ENCODE results near the gene CBX3. TPM values are rescaled to one million over a fixed set of nuclear protein-coding genes. Genes with fewer than 3 reads are reported as not detected.
"Not testable (repeated sequence)": the region's sequence is repeated elsewhere in the genome, so short reads cannot be mapped to it uniquely, and the experiment has no call there.

The CBX3 gene
- total RNA-seq, 2 donors from 2014 or later = 213 to 219 TPM

DNA sequence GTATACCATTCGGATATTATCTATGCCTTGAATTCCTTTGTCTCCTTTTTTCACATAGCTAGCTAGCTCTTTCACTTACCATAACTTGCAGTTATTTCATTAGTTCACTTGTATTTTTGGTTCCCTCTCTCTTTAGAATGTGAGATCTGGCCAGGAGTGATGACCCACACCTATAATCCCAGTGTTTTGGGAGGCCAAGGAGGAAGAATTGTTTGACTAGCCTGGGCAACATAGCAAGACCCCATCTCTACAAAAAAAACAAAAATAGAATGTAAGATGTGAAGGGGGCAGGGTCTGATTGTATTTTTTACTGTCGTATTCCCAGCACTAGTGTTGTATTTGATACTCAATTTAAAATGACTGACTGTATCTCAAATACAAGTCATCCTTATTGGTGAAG lies 29.9 kb upstream of the CBX3 start:
- H3K4me3 ChIP-seq (ENCODE audit: low read length) = no peak overlapping the region
- no peak for DNase-seq
- H3K4me3 Mint-ChIP-seq = no peak overlapping the region
- no peak overlapping the region for H3K27ac Mint-ChIP-seq
- H3K9me3 ChIP-seq (ENCODE audit: control insufficient read depth, low read length) = peaks cover 23% of the 10 kb centered on the region
- H3K36me3 ChIP-seq (ENCODE audit: control insufficient read depth, insufficient read depth, low read length) = peaks cover 12% of the 10 kb centered on the region
- TF ChIP-seq, protein P1, sequence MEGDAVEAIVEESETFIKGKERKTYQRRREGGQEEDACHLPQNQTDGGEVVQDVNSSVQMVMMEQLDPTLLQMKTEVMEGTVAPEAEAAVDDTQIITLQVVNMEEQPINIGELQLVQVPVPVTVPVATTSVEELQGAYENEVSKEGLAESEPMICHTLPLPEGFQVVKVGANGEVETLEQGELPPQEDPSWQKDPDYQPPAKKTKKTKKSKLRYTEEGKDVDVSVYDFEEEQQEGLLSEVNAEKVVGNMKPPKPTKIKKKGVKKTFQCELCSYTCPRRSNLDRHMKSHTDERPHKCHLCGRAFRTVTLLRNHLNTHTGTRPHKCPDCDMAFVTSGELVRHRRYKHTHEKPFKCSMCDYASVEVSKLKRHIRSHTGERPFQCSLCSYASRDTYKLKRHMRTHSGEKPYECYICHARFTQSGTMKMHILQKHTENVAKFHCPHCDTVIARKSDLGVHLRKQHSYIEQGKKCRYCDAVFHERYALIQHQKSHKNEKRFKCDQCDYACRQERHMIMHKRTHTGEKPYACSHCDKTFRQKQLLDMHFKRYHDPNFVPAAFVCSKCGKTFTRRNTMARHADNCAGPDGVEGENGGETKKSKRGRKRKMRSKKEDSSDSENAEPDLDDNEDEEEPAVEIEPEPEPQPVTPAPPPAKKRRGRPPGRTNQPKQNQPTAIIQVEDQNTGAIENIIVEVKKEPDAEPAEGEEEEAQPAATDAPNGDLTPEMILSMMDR (conservative IDR thresholded peaks at IDR 0.05) = no peak
- H3K27me3 Mint-ChIP-seq (ENCODE audit: insufficient read depth) = no peaks in the 10 kb centered on the region
- peaks cover 31% of the 10 kb centered on the region for H3K9me3 Mint-ChIP-seq
- no peak overlapping the region for H3K27ac ChIP-seq (ENCODE audit: low read depth, low read length)
- peaks cover 34% of the 10 kb centered on the region for H3K36me3 Mint-ChIP-seq (ENCODE audit: low read depth)
- H3K9ac ChIP-seq (ENCODE audit: extremely low read depth, low read length, poor library complexity, severe bottlenecking) = no peak overlapping the region
- WGBS, 2 experiments (ENCODE audit: insufficient coverage in 1 of 2, insufficient read length in 1 of 2) = 98% methylated on average over 2 of the region's 2 CpGs; no CpG with 5 or more reads in 1 of the 2 experiments
- peaks cover 16% of the 10 kb centered on the region for H3K4me1 Mint-ChIP-seq
- H3K4me1 ChIP-seq (ENCODE audit: control insufficient read depth, insufficient read depth, low read length) = no peaks in the 10 kb centered on the region
- no peaks in the 10 kb centered on the region for H3K27me3 ChIP-seq (ENCODE audit: control insufficient read depth, insufficient read depth, low read length, poor library complexity, severe bottlenecking)

DNA sequence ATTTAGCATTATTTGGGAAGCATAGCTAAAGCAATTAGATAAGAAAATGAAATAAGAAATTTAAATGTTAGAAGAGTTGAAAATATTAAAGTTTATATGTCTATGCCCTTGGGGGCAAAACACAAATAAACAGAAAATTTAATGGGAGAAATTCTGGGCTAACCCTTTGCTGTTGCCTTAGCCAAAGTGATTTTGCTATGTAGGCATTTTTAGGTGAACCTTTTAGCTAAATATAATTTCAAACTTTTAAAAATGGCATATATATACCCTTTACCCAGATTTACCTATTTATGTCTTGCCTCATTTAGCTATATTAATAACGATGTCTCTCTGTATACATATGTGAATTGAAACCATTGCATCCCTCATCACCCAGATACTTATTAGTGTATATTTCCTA lies 29.5 kb upstream of the CBX3 start:
- 100% methylated on average over 1 of the region's 1 CpG; no CpG with 5 or more reads in 1 of the 2 experiments for WGBS, 2 experiments (ENCODE audit: insufficient coverage in 1 of 2, insufficient read length in 1 of 2)
- no peak for DNase-seq
- Mint-ChIP-seq H3K4me3 (no peak overlapping the region), H3K4me1 (peaks cover 12% of the 10 kb centered on the region), H3K36me3 (ENCODE audit: low read depth) (peaks cover 35% of the 10 kb centered on the region), H3K27ac (no peak overlapping the region), H3K27me3 (ENCODE audit: insufficient read depth) (no peaks in the 10 kb centered on the region), H3K9me3 (peaks cover 32% of the 10 kb centered on the region)
- peaks cover 23% of the 10 kb centered on the region for H3K9me3 ChIP-seq (ENCODE audit: control insufficient read depth, low read length)
- no peak overlapping the region for H3K27ac ChIP-seq (ENCODE audit: low read depth, low read length)
- no peak overlapping the region for H3K4me3 ChIP-seq (ENCODE audit: low read length)
- H3K4me1 ChIP-seq (ENCODE audit: control insufficient read depth, insufficient read depth, low read length) = no peaks in the 10 kb centered on the region
- H3K27me3 ChIP-seq (ENCODE audit: control insufficient read depth, insufficient read depth, low read length, poor library complexity, severe bottlenecking) = no peaks in the 10 kb centered on the region
- no peak overlapping the region for H3K9ac ChIP-seq (ENCODE audit: extremely low read depth, low read length, poor library complexity, severe bottlenecking)
- peaks cover 12% of the 10 kb centered on the region for H3K36me3 ChIP-seq (ENCODE audit: control insufficient read depth, insufficient read depth, low read length)
- TF ChIP-seq, protein P1 (conservative IDR thresholded peaks at IDR 0.05) = no peak

DNA sequence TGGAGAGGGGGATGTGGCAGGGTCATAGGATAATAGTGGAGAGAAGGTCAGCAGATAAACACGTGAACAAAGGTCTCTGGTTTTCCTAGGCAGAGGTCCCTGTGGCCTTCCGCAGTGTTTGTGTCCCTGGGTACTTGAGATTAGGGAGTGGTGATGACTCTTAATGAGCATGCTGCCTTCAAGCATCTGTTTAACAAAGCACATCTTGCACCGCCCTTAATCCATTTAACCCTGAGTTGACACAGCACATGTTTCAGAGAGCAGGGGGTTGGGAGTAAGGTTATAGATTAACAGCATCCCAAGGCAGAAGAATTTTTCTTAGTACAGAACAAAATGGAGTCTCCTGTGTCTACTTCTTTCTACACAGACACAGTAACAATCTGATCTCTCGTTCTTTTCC lies 25.6 kb upstream of the CBX3 start:
- H3K36me3 Mint-ChIP-seq (ENCODE audit: low read depth) = peaks cover 61% of the 10 kb centered on the region
- H3K27me3 Mint-ChIP-seq (ENCODE audit: insufficient read depth) = not testable (repeated sequence)

DNA sequence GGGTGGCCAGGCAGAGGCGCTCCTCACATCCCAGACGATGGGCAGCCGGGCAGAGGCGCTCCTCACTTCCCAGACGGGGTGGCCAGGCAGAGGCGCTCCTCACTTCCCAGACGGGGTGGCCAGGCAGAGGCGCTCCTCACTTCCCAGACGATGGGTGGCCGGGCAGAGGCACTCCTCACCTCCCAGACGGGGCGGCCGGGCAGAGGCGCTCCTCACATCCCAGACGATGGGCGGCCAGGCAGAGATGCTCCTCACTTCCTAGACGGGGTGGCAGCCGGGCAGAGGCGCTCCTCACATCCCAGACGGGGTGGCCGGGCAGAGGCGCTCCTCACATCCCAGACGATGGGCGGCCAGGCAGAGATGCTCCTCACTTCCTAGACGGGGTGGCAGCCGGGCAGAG lies 24.8 kb upstream of the CBX3 start:
- peaks cover 54% of the 10 kb centered on the region for H3K36me3 Mint-ChIP-seq (ENCODE audit: low read depth)
- WGBS, 2 experiments (ENCODE audit: insufficient coverage in 1 of 2, insufficient read length in 1 of 2) = 94 to 96% methylated on average over 6 to 19 of the region's 26 CpGs
- not testable (repeated sequence) for DNase-seq

More for the DNA sequence above, 25.6 kb upstream of the CBX3 start:
- H3K9ac ChIP-seq (ENCODE audit: extremely low read depth, low read length, poor library complexity, severe bottlenecking); H3K27ac ChIP-seq (ENCODE audit: low read depth, low read length); H3K27ac Mint-ChIP-seq; H3K4me1 ChIP-seq (ENCODE audit: control insufficient read depth, insufficient read depth, low read length); H3K36me3 ChIP-seq (ENCODE audit: control insufficient read depth, insufficient read depth, low read length); H3K27me3 ChIP-seq (ENCODE audit: control insufficient read depth, insufficient read depth, low read length, poor library complexity, severe bottlenecking); DNase-seq; H3K4me3 ChIP-seq (ENCODE audit: low read length); H3K4me3 Mint-ChIP-seq: not testable (repeated sequence)
- peaks cover 23% of the 10 kb centered on the region for H3K9me3 ChIP-seq (ENCODE audit: control insufficient read depth, low read length)
- 91% methylated on average over 2 of the region's 4 CpGs; no CpG with 5 or more reads in 1 of the 2 experiments for WGBS, 2 experiments (ENCODE audit: insufficient coverage in 1 of 2, insufficient read length in 1 of 2)
- Mint-ChIP-seq H3K9me3 (peaks cover 42% of the 10 kb centered on the region), H3K4me1 (peaks cover 18% of the 10 kb centered on the region)

DNA sequence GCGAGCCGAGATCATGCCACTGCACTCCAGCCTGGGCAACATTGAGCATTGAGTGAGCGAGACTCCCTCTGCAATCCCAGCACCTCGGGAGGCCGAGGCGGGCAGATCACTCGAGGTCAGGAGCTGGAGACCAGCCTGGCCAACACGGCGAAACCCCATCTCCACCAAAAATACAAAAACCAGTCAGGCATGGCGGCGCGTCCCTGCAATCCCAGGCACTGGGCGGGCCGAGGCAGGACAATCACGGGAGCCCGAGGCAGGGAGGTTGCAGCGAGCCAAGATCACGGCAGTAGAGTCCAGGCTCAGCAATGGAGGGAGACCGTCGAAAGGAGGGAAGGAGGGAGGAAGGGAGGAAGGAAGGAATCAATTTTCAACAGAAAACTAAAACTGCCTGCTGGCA lies 24.3 kb upstream of the CBX3 start:
- not testable (repeated sequence) for H3K27ac Mint-ChIP-seq; H3K36me3 ChIP-seq (ENCODE audit: control insufficient read depth, insufficient read depth, low read length); DNase-seq; H3K4me3 Mint-ChIP-seq; H3K4me3 ChIP-seq (ENCODE audit: low read length); H3K4me1 ChIP-seq (ENCODE audit: control insufficient read depth, insufficient read depth, low read length); H3K27me3 Mint-ChIP-seq (ENCODE audit: insufficient read depth); H3K9ac ChIP-seq (ENCODE audit: extremely low read depth, low read length, poor library complexity, severe bottlenecking); H3K27me3 ChIP-seq (ENCODE audit: control insufficient read depth, insufficient read depth, low read length, poor library complexity, severe bottlenecking); H3K27ac ChIP-seq (ENCODE audit: low read depth, low read length)
- Mint-ChIP-seq H3K36me3 (ENCODE audit: low read depth) (peaks cover 51% of the 10 kb centered on the region), H3K9me3 (peaks cover 35% of the 10 kb centered on the region), H3K4me1 (peaks cover 21% of the 10 kb centered on the region)
- WGBS, 2 experiments (ENCODE audit: insufficient coverage in 1 of 2, insufficient read length in 1 of 2) = 95% methylated on average over 20 of the region's 20 CpGs; no CpG with 5 or more reads in 1 of the 2 experiments
- H3K9me3 ChIP-seq (ENCODE audit: control insufficient read depth, low read length) = peaks cover 15% of the 10 kb centered on the region

More for the DNA sequence above, 24.8 kb upstream of the CBX3 start:
- not testable (repeated sequence) for H3K36me3 ChIP-seq (ENCODE audit: control insufficient read depth, insufficient read depth, low read length); H3K9ac ChIP-seq (ENCODE audit: extremely low read depth, low read length, poor library complexity, severe bottlenecking); H3K27me3 ChIP-seq (ENCODE audit: control insufficient read depth, insufficient read depth, low read length, poor library complexity, severe bottlenecking); H3K4me3 Mint-ChIP-seq; H3K4me1 ChIP-seq (ENCODE audit: control insufficient read depth, insufficient read depth, low read length); H3K27ac ChIP-seq (ENCODE audit: low read depth, low read length); H3K4me3 ChIP-seq (ENCODE audit: low read length); H3K27me3 Mint-ChIP-seq (ENCODE audit: insufficient read depth); H3K27ac Mint-ChIP-seq
- H3K4me1 Mint-ChIP-seq = peaks cover 21% of the 10 kb centered on the region
- peaks cover 38% of the 10 kb centered on the region for H3K9me3 Mint-ChIP-seq
- H3K9me3 ChIP-seq (ENCODE audit: control insufficient read depth, low read length) = peaks cover 20% of the 10 kb centered on the region

All from endodermal cell (in vitro differentiated cells).